Fibroblast of mammary gland (primary cell): ENCODE data around the gene PEAK3.

ENCODE experiments used
- DNase-seq: peaks from one replicate; pipeline ENCODE4 v3.0.0-alpha.2; 2010; ENCODE audit warnings: low read depth
- H3K4me3 ChIP-seq: 2 replicates; pipeline ENCODE4 v1.5.1; 2011; ENCODE audit warnings: low read depth, mild to moderate bottlenecking, low read length, moderate library complexity; ENCODE audit not compliant: control insufficient read depth
- CTCF ChIP-seq: conservative IDR thresholded peaks from 2 replicates; pipeline ENCODE4 v1.5.1; 2011; ENCODE audit warnings: low read depth, low read length, inconsistent platforms; ENCODE audit not compliant: control insufficient read depth, insufficient read depth

Gene PEAK3

DNA sequence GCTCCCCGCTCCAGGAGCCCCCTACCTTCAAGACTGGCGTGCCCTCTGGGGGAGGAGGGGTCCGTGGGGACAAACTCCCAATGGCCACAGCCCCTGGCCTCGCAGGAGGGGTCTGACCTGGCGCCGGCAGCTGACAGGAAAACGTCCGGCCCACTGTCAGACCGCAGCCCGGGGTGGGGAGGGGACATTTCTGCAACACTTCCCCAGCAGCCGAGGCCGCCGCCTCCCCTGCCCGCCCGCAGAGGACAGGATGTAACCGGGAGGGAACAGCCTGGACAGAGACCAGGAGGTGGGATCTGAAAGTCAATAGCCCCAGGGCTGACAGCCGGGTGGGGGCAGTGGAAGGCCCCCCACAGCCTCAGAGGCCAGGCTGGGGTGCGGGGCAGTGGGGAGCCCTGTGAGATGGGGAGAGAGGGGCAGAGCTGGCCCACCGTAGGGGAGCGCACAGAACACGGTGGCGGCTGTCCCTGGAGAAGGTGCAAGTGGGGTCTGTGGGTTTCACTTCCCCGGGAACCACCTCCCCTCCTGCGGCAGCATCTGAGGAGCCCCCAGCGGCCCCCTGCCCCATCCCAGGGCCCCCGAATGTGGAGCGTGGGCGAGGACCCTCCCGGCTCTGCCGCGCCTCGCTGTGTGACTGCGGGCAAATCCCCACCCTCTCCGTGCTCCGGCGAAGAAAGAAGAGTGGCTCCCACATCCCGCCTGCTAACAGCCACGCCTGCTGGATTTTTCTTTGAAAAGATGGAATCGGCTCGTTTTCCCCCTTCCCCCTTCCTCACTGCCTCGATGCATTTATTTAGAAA is at the start of gene PEAK3:
Gene PEAK3, minus strand, starts transcription at position 114 of the 800 bp plus-strand sequence. CDS start 1,244 bp downstream, outside the sequence.
- H3K4me3 ChIP-seq: peak within 1 kb of the TSS; percentile 2
- TF ChIP-seq CTCF: no peak
- no peak for DNase-seq

- no peak for DNase-seq
- no peak for TF ChIP-seq CTCF
- no peak overlapping the region for H3K4me3 ChIP-seq
Observed at GRCh38 chr19:2330632-2331284, 48.8 kb upstream of the PEAK3 start.

DNA sequence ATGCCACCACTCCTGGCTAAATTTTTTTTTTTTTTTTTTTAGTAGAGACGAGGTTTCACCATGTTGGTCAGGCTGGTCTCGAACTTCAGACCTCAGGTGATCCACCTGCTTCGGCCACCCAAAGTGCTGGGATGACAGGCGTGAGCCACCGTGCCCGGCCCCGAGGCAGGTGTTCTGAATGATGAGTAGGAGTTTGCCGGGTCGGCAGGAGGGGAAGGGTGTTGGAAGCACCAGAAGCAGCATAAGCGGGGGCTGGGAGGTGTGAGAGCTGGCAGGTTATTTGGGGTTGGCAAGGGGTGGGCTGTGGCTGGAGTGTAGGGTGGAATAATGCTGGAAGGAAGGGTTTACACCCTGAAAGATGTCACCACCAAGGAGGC is 48.3 kb upstream of the PEAK3 start:
- H3K4me3 ChIP-seq: no peak overlapping the region

DNA sequence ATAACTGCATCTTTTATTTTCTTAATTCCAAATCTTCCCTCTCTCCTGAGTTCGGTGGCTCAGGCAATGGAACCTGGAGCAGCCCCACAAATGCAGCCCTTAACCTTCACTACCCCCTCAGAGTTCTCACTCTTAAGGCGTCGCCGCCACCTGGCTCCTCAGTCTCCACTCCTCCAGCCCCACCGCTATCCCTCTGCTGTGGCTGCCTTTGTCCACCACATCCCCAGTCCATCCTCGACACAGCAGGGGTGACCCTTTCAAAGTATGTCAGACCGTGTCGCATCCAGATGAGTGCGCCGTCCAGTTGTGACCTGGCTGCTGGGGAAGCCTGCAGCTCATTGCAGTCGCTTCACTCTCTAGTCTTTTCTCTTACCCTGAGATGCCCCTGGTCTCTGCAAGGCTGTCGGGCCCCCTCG is 47.5 kb upstream of the PEAK3 start:
- peak overlapping the region; percentile 92 for H3K4me3 ChIP-seq
- no peak for DNase-seq
- no peak for TF ChIP-seq CTCF

More for the DNA sequence above, 48.3 kb upstream of the PEAK3 start:
- TF ChIP-seq CTCF: no peak
- DNase-seq: no peak

- TF ChIP-seq CTCF: no peak
- no peak for DNase-seq
- H3K4me3 ChIP-seq: peak overlapping the region; percentile 92
Observed at GRCh38 chr19:2329149-2329478, 47.1 kb upstream of the PEAK3 start.

GRCh38 chr19:2328401-2329148 is 46.6 kb upstream of the PEAK3 start, which contains the start of the genes LSM7 and SPPL2B:
TSS of gene LSM7 (minus strand) at chr19:2328586. CDS start at chr19:2328566, 20 bp downstream.
TSS of gene SPPL2B (plus strand) at chr19:2328684. CDS start at chr19:2328710, 26 bp downstream.
- peak; percentile 78 for DNase-seq
- TF ChIP-seq CTCF: no peak
- peak within 1 kb of the TSS; percentile 92 for H3K4me3 ChIP-seq
